MM.1S (cell line): ENCODE measurements around the gene KRT5.

ENCODE experiments used
- DNase-seq: peaks from one replicate; pipeline ENCODE4 v3.0.0-alpha.2; 2015
- H2AFZ ChIP-seq: fragments of 300-600 bp; sonication (generic); 2 replicates; pipeline ENCODE4 v1.6.0; 2016; ENCODE audit warnings: antibody characterized with exemption, low read length
- H3F3A ChIP-seq: fragments of 300-600 bp; sonication (generic); 2 replicates; pipeline ENCODE4 v1.6.1; 2016; ENCODE audit warnings: mild to moderate bottlenecking, antibody characterized with exemption, low read length, moderate library complexity, mixed read lengths; ENCODE audit not compliant: insufficient read depth
- H3K27ac ChIP-seq: fragments of 300-600 bp; sonication (generic); 2 replicates; pipeline ENCODE4 v1.5.1; 2016; ENCODE audit warnings: mild to moderate bottlenecking, low read length
- H3K27me3 ChIP-seq: fragments of 300-600 bp; sonication (generic); replicated peaks from 2 replicates; pipeline ENCODE4 v1.6.0; 2016; ENCODE audit warnings: low read length; ENCODE audit not compliant: insufficient read depth
- H3K36me3 ChIP-seq: fragments of 300-600 bp; sonication (generic); replicated peaks from 2 replicates; pipeline ENCODE4 v1.6.1; 2016; ENCODE audit warnings: mild to moderate bottlenecking, low read length, mixed read lengths; ENCODE audit not compliant: insufficient read depth
- H3K4me1 ChIP-seq: fragments of 300-600 bp; sonication (generic); 2 replicates; pipeline ENCODE4 v1.6.1; 2016; ENCODE audit warnings: low read length, mixed read lengths
- H3K4me2 ChIP-seq: fragments of 300-600 bp; sonication (generic); 2 replicates; pipeline ENCODE4 v1.6.0; 2016; ENCODE audit warnings: low read depth, low read length
- H3K4me3 ChIP-seq: fragments of 300-600 bp; sonication (generic); 2 replicates; pipeline ENCODE4 v1.5.1; 2016; ENCODE audit warnings: low read length, mixed read lengths
- H3K79me2 ChIP-seq: fragments of 300-600 bp; sonication (generic); 2 replicates; pipeline ENCODE4 v1.6.1; 2016; ENCODE audit warnings: mixed run types, low read length, mixed read lengths
- H3K9ac ChIP-seq: fragments of 300-600 bp; sonication (generic); 2 replicates; pipeline ENCODE4 v1.6.1; 2016; ENCODE audit warnings: low read length, mixed read lengths
- H3K9me2 ChIP-seq: fragments of 300-600 bp; sonication (generic); replicated peaks from 2 replicates; pipeline ENCODE4 v1.6.1; 2016; ENCODE audit warnings: mild to moderate bottlenecking, low read length, mixed read lengths; ENCODE audit not compliant: insufficient read depth
- H3K9me3 ChIP-seq: fragments of 300-600 bp; sonication (generic); replicated peaks from 2 replicates; pipeline ENCODE4 v1.6.1; 2016; ENCODE audit warnings: mild to moderate bottlenecking, low read length, mixed read lengths; ENCODE audit not compliant: insufficient read depth
- H4K20me1 ChIP-seq: fragments of 300-600 bp; sonication (generic); 2 replicates; pipeline ENCODE4 v1.6.1; 2016; ENCODE audit warnings: mild to moderate bottlenecking, low read length, moderate library complexity, mixed read lengths; ENCODE audit not compliant: insufficient read depth
- CTCF ChIP-seq: fragments of 300-600 bp; sonication (generic); IDR thresholded peaks from 2 replicates; pipeline ENCODE4 v1.5.1; 2016; ENCODE audit warnings: antibody characterized with exemption, low read length, mixed read lengths
- EZH2 ChIP-seq: fragments of 300-600 bp; sonication (generic); optimal IDR thresholded peaks from 2 replicates; pipeline ENCODE3; 2017; ENCODE audit warnings: low read depth, mild to moderate bottlenecking, antibody characterized with exemption, low read length, mixed read lengths
- EZH2phosphoT487 ChIP-seq: fragments of 300-600 bp; sonication (generic); IDR thresholded peaks from 2 replicates; pipeline ENCODE4 v1.6.1; 2018; ENCODE audit warnings: antibody characterized with exemption, low read length

Gene KRT5

GRCh38 chr12:52517888-52518287 is 2.3 kb downstream of the KRT5 start:
- H3K9me2 ChIP-seq = no peaks in the 10 kb centered on the region
- TF ChIP-seq CTCF (no peak), EZH2phosphoT487 (no peak), EZH2 (no peak)
- no peaks in the 10 kb centered on the region for H3K79me2 ChIP-seq
- DNase-seq = no peak
- no peak overlapping the region for H3K9ac ChIP-seq
- H3K36me3 ChIP-seq = no peaks in the 10 kb centered on the region
- H3K4me1 ChIP-seq = no peaks in the 10 kb centered on the region
- H3K4me3 ChIP-seq = no peak overlapping the region
- H2AFZ ChIP-seq = no peak overlapping the region
- H3K27ac ChIP-seq = no peak overlapping the region
- no peak overlapping the region for H3K4me2 ChIP-seq
- H3K9me3 ChIP-seq = no peaks in the 10 kb centered on the region
- no peaks in the 10 kb centered on the region for H4K20me1 ChIP-seq
- H3K27me3 ChIP-seq = peaks cover 67% of the 10 kb centered on the region
- H3F3A ChIP-seq = no peaks in the 10 kb centered on the region

- Histone ChIP-seq H3F3A (no peaks in the 10 kb centered on the region), H3K36me3 (no peaks in the 10 kb centered on the region), H3K79me2 (no peaks in the 10 kb centered on the region), H3K27ac (no peak overlapping the region), H3K4me2 (no peak overlapping the region), H2AFZ (no peak overlapping the region), H3K9me3 (no peaks in the 10 kb centered on the region), H3K9me2 (no peaks in the 10 kb centered on the region), H3K27me3 (peaks cover 64% of the 10 kb centered on the region), H3K9ac (no peak overlapping the region), H4K20me1 (no peaks in the 10 kb centered on the region), H3K4me3 (no peak overlapping the region), H3K4me1 (no peaks in the 10 kb centered on the region)
- DNase-seq = no peak
- TF ChIP-seq CTCF = no peak
- no peak for TF ChIP-seq EZH2
- TF ChIP-seq EZH2phosphoT487 = no peak
Measured at GRCh38 chr12:52517005-52517835, 3.0 kb downstream of the KRT5 start.

GRCh38 chr12:52515927-52516831 is 4.0 kb downstream of the KRT5 start:
- no peaks in the 10 kb centered on the region for H3K36me3 ChIP-seq
- no peaks in the 10 kb centered on the region for H3K4me1 ChIP-seq
- DNase-seq = no peak
- H2AFZ ChIP-seq = no peak overlapping the region
- H3F3A ChIP-seq = no peaks in the 10 kb centered on the region
- H3K27me3 ChIP-seq = peaks cover 55% of the 10 kb centered on the region
- H4K20me1 ChIP-seq = no peaks in the 10 kb centered on the region
- TF ChIP-seq EZH2 (no peak), EZH2phosphoT487 (no peak), CTCF (no peak)
- H3K9ac ChIP-seq = no peak overlapping the region
- no peak overlapping the region for H3K4me2 ChIP-seq
- no peak overlapping the region for H3K4me3 ChIP-seq
- no peaks in the 10 kb centered on the region for H3K9me2 ChIP-seq
- H3K9me3 ChIP-seq = no peaks in the 10 kb centered on the region
- no peak overlapping the region for H3K27ac ChIP-seq
- no peaks in the 10 kb centered on the region for H3K79me2 ChIP-seq
